Measurements from ENCODE around the gene EPHB1. TPM values are rescaled to one million over a fixed set of nuclear protein-coding genes. Genes with fewer than 3 reads are reported as not detected.

Gene EPHB1
- polyA plus RNA-seq, 1 of the 3 experiments (the other 2 are of a cell fraction), result 1.2 TPM

DNA sequence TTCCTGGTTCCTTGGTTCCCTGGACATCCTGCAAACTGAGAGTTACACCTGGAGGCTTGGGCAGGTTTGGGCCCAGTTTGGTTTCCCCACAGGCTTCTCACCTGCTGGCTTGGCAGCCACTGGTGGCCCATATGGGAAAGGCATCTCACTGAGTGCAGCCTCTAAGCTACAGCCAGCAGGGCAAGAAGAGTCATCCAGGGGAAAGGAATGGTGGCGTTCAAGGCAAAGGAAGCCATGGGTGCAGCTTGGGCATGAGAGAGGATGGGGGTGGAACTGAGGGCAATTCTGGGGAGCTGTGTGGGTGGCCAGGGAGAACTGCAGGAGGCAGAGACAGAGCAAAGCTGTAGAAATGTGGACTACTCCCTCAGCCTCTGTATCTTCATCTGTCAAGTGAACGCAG lies 106.4 kb downstream of the EPHB1 start:
- TF ChIP-seq EP300 (IDR thresholded peaks at IDR 0.05; ENCODE audit: borderline replicate concordance in 1 of 2, low read depth in 1 of 2, low read length in 1 of 2) (no peak), FOSL2 (IDR thresholded peaks at IDR 0.05; ENCODE audit: borderline replicate concordance, low read depth) (no peak), ELF1 (IDR thresholded peaks at IDR 0.05) (no peak), RAD21 (IDR thresholded peaks at IDR 0.05; ENCODE audit: low read length) (no peak), EZH2phosphoT487 (IDR thresholded peaks at IDR 0.05; ENCODE audit: borderline replicate concordance, low read depth) (no peak), YY1 (IDR thresholded peaks at IDR 0.05; ENCODE audit: low read depth) (no peak), SIN3A (IDR thresholded peaks at IDR 0.05; ENCODE audit: borderline replicate concordance, low read depth, low read length) (no peak), TEAD4 (IDR thresholded peaks at IDR 0.05; ENCODE audit: borderline replicate concordance, insufficient read depth) (no peak), NFIC (IDR thresholded peaks at IDR 0.05; ENCODE audit: borderline replicate concordance) (no peak), FOXJ3 (CRISPR knock-in tag; IDR thresholded peaks at IDR 0.05) (no peak), POLR2AphosphoS5 (IDR thresholded peaks at IDR 0.05; ENCODE audit: low read depth, low read length) (no peak), MEF2A (IDR thresholded peaks at IDR 0.05; ENCODE audit: borderline replicate concordance, low read depth) (no peak), GATA2 (CRISPR knock-in tag; IDR thresholded peaks at IDR 0.05) (no peak), SMC3 (IDR thresholded peaks at IDR 0.05; ENCODE audit: low read depth, low read length) (no peak), TCF12 (IDR thresholded peaks at IDR 0.05) (no peak)
- TF ChIP-seq, protein P1, sequence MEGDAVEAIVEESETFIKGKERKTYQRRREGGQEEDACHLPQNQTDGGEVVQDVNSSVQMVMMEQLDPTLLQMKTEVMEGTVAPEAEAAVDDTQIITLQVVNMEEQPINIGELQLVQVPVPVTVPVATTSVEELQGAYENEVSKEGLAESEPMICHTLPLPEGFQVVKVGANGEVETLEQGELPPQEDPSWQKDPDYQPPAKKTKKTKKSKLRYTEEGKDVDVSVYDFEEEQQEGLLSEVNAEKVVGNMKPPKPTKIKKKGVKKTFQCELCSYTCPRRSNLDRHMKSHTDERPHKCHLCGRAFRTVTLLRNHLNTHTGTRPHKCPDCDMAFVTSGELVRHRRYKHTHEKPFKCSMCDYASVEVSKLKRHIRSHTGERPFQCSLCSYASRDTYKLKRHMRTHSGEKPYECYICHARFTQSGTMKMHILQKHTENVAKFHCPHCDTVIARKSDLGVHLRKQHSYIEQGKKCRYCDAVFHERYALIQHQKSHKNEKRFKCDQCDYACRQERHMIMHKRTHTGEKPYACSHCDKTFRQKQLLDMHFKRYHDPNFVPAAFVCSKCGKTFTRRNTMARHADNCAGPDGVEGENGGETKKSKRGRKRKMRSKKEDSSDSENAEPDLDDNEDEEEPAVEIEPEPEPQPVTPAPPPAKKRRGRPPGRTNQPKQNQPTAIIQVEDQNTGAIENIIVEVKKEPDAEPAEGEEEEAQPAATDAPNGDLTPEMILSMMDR (IDR thresholded peaks at IDR 0.05), result no peak
- TF ChIP-seq, protein P2, sequence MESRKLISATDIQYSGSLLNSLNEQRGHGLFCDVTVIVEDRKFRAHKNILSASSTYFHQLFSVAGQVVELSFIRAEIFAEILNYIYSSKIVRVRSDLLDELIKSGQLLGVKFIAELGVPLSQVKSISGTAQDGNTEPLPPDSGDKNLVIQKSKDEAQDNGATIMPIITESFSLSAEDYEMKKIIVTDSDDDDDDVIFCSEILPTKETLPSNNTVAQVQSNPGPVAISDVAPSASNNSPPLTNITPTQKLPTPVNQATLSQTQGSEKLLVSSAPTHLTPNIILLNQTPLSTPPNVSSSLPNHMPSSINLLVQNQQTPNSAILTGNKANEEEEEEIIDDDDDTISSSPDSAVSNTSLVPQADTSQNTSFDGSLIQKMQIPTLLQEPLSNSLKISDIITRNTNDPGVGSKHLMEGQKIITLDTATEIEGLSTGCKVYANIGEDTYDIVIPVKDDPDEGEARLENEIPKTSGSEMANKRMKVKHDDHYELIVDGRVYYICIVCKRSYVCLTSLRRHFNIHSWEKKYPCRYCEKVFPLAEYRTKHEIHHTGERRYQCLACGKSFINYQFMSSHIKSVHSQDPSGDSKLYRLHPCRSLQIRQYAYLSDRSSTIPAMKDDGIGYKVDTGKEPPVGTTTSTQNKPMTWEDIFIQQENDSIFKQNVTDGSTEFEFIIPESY (IDR thresholded peaks at IDR 0.05; ENCODE audit: borderline replicate concordance, low read depth), result no peak
- TF ChIP-seq, protein P3, sequence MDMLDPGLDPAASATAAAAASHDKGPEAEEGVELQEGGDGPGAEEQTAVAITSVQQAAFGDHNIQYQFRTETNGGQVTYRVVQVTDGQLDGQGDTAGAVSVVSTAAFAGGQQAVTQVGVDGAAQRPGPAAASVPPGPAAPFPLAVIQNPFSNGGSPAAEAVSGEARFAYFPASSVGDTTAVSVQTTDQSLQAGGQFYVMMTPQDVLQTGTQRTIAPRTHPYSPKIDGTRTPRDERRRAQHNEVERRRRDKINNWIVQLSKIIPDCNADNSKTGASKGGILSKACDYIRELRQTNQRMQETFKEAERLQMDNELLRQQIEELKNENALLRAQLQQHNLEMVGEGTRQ (IDR thresholded peaks at IDR 0.05; ENCODE audit: borderline replicate concordance, low read depth, low read length), result no peak
- TF ChIP-seq, protein P4, sequence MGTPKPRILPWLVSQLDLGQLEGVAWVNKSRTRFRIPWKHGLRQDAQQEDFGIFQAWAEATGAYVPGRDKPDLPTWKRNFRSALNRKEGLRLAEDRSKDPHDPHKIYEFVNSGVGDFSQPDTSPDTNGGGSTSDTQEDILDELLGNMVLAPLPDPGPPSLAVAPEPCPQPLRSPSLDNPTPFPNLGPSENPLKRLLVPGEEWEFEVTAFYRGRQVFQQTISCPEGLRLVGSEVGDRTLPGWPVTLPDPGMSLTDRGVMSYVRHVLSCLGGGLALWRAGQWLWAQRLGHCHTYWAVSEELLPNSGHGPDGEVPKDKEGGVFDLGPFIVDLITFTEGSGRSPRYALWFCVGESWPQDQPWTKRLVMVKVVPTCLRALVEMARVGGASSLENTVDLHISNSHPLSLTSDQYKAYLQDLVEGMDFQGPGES (IDR thresholded peaks at IDR 0.05; ENCODE audit: low read depth, low read length), result no peak
- H2AFZ ChIP-seq (ENCODE audit: low read depth), result no peak overlapping the region
- H3K9me3 ChIP-seq, result no peaks in the 10 kb centered on the region
- no peaks in the 10 kb centered on the region for H3F3A ChIP-seq (replicated peaks; ENCODE audit: insufficient read depth)
- H3K4me1 ChIP-seq (ENCODE audit: control insufficient read depth in 1 of 2, insufficient read depth in 2 of 2, low read depth in 1 of 2, low read length in 1 of 2), result peaks cover 0 to 15% of the 10 kb centered on the region in 2 experiments; a peak in 2 of 4 replicates
- no peaks in the 10 kb centered on the region for H3K9me2 ChIP-seq
- H3K36me3 ChIP-seq (replicated peaks in 1 of 2; ENCODE audit: control insufficient read depth in 1 of 2, insufficient read depth in 2 of 2, low read length in 1 of 2), result no peaks in the 10 kb centered on the region
- no peaks in the 10 kb centered on the region for H3K79me2 ChIP-seq (ENCODE audit: insufficient read depth)
- 72% methylated on average over 2 of the region's 2 CpGs for WGBS (ENCODE audit: low lambda C conversion rate)
- H3K27me3 ChIP-seq (ENCODE audit: insufficient read depth), result no peaks in the 10 kb centered on the region
- DNase-seq, result no peak
- H3K9ac ChIP-seq, result no peak overlapping the region
- H3K4me2 ChIP-seq, result no peak overlapping the region
- POLR2A ChIA-PET, result no interaction called here
- CTCF ChIA-PET, result interaction anchor here (2.0 kb wide), 1 partner anchor 107 kb away, joined by 5 read pairs; the partner anchor contains the start of gene EPHB1
- H3K27ac ChIP-seq (ENCODE audit: low read depth in 2 of 2, low read length in 1 of 2), result no peak overlapping the region
- no peak overlapping the region for H3K4me3 ChIP-seq (ENCODE audit: low read depth in 2 of 2, low read length in 1 of 2)
- peaks cover 6% of the 10 kb centered on the region; the same call in 1 of the 2 replicates for H4K20me1 ChIP-seq (ENCODE audit: insufficient read depth)
